Mesenchymal stem cell (in vitro differentiated cells and primary cell): Measurements from ENCODE around the gene ENTHD1.

Experiments
- DNase-seq: peaks from one replicate; pipeline ENCODE4 v3.0.0-alpha.2; 2013
- H2AFZ ChIP-seq: one replicate; pipeline ENCODE4 v1.6.1; 2013; ENCODE audit warnings: low read depth, mild to moderate bottlenecking, control low read depth, inconsistent platforms, low read length, moderate library complexity
- H2AK5ac ChIP-seq: 2 replicates; pipeline ENCODE4 v1.6.1; 2013; ENCODE audit warnings: low read length, moderate library complexity, mild to moderate bottlenecking, inconsistent platforms; ENCODE audit not compliant: severe bottlenecking
- H2BK120ac ChIP-seq: one replicate; pipeline ENCODE4 v1.6.1; 2013; ENCODE audit warnings: low read depth, mild to moderate bottlenecking, inconsistent platforms, low read length, moderate library complexity
- H2BK12ac ChIP-seq, 2 experiments: one replicate each; pipeline ENCODE4 v1.6.1; 2013; ENCODE audit warnings: inconsistent platforms in 2 of 2, low read length in 2 of 2, mild to moderate bottlenecking in 2 of 2, moderate library complexity in 2 of 2, control low read depth in 1 of 2
- H2BK15ac ChIP-seq: one replicate; pipeline ENCODE4 v1.6.1; 2013; ENCODE audit warnings: mild to moderate bottlenecking, low read depth, inconsistent platforms; ENCODE audit not compliant: poor library complexity, severe bottlenecking
- H2BK5ac ChIP-seq: 2 replicates; pipeline ENCODE4 v1.6.1; 2013; ENCODE audit warnings: low read depth, mild to moderate bottlenecking, low read length, control low read depth, inconsistent platforms; ENCODE audit not compliant: poor library complexity, severe bottlenecking
- H3K14ac ChIP-seq, 2 experiments: one replicate each; pipeline ENCODE4 v1.6.1; 2013; ENCODE audit warnings: inconsistent platforms in 2 of 2, low read length in 2 of 2, control low read depth in 1 of 2, mild to moderate bottlenecking in 1 of 2, moderate library complexity in 1 of 2
- H3K18ac ChIP-seq, 2 experiments: one replicate each; pipeline ENCODE4 v1.6.1; 2013; ENCODE audit warnings: inconsistent platforms in 2 of 2, low read length in 2 of 2, control low read depth in 1 of 2, low read depth in 1 of 2, mild to moderate bottlenecking in 1 of 2
- H3K23ac ChIP-seq, 2 experiments: one replicate each; pipeline ENCODE4 v1.6.1; 2013; ENCODE audit warnings: inconsistent platforms in 2 of 2, low read length in 2 of 2, mild to moderate bottlenecking in 2 of 2, moderate library complexity in 2 of 2, control low read depth in 1 of 2
- H3K27ac ChIP-seq: 2 replicates; pipeline ENCODE4 v1.5.1; 2013; ENCODE audit warnings: mild to moderate bottlenecking, moderate library complexity, low read length, control low read depth, inconsistent platforms; ENCODE audit not compliant: poor library complexity, severe bottlenecking
- H3K27me3 ChIP-seq, 2 experiments: 2 replicates each; pipeline versions ENCODE4 v1.6.1 to v1.7.0; 2013; ENCODE audit warnings: low read length in 2 of 2, mild to moderate bottlenecking in 2 of 2, moderate library complexity in 2 of 2, control low read depth in 1 of 2, inconsistent platforms in 1 of 2; ENCODE audit not compliant: control insufficient read depth in 1 of 2, insufficient read depth in 1 of 2
- H3K36me3 ChIP-seq, 2 experiments: 2 replicates each; pipeline versions ENCODE4 v1.6.1 to v1.7.0; 2013; ENCODE audit warnings: low read length in 2 of 2, control low read depth in 1 of 2, inconsistent platforms in 1 of 2, low read depth in 1 of 2, mild to moderate bottlenecking in 1 of 2; ENCODE audit not compliant: insufficient read depth in 2 of 2, control insufficient read depth in 1 of 2
- H3K4ac ChIP-seq, 2 experiments: one replicate each; pipeline ENCODE4 v1.6.1; 2013; ENCODE audit warnings: inconsistent platforms in 2 of 2, low read length in 2 of 2, mild to moderate bottlenecking in 2 of 2, moderate library complexity in 2 of 2, control low read depth in 1 of 2, low read depth in 1 of 2
- H3K4me1 ChIP-seq: 2 replicates; pipeline ENCODE4 v1.6.1; 2013; ENCODE audit warnings: low read depth, low read length, control low read depth; ENCODE audit not compliant: control insufficient read depth, insufficient read depth
- H3K4me2 ChIP-seq: 2 replicates; pipeline ENCODE4 v1.6.1; 2013; ENCODE audit warnings: low read length, mild to moderate bottlenecking, inconsistent platforms; ENCODE audit not compliant: poor library complexity, severe bottlenecking
- H3K4me3 ChIP-seq, 2 experiments: 2 replicates each; pipeline versions ENCODE4 v1.5.1 to v1.7.0; 2013; ENCODE audit warnings: low read length in 2 of 2, mild to moderate bottlenecking in 2 of 2, control low read depth in 1 of 2, low read depth in 1 of 2; ENCODE audit not compliant: insufficient read depth in 1 of 2
- H3K79me1 ChIP-seq: replicated peaks from 2 replicates; pipeline ENCODE4 v1.6.1; 2013; ENCODE audit warnings: mild to moderate bottlenecking, control low read depth, low read length, inconsistent platforms; ENCODE audit not compliant: poor library complexity, severe bottlenecking
- H3K9ac ChIP-seq: 2 replicates; pipeline ENCODE4 v1.7.0; 2013; ENCODE audit warnings: mild to moderate bottlenecking, low read length, moderate library complexity
- H3K9me3 ChIP-seq: 2 replicates; pipeline ENCODE4 v1.7.0; 2013; ENCODE audit warnings: mild to moderate bottlenecking, low read length; ENCODE audit not compliant: control insufficient read depth
- H4K8ac ChIP-seq: one replicate; pipeline ENCODE4 v1.6.1; 2013; ENCODE audit warnings: inconsistent platforms, mild to moderate bottlenecking, low read length, moderate library complexity
- H4K91ac ChIP-seq: one replicate; pipeline ENCODE4 v1.6.1; 2013; ENCODE audit warnings: mild to moderate bottlenecking, low read length, inconsistent platforms
- WGBS: methylation state at CpG from one replicate; pipeline ENCODE4 v1.1.7; 2013; ENCODE audit warnings: mixed read lengths; 5-methylcytosine and 5-hydroxymethylcytosine counted together

Gene ENTHD1

GRCh38 chr22:39724390-39724789 is 169.2 kb downstream of the ENTHD1 start:
- Histone ChIP-seq H2BK12ac (no peak overlapping the region), H3K79me1 (no peaks in the 10 kb centered on the region), H3K4me3 (no peak overlapping the region), H4K91ac (peak overlapping the region; percentile 54), H4K8ac (no peak overlapping the region), H3K9ac (no peak overlapping the region), H2BK120ac (no peak overlapping the region), H3K4ac (no peak overlapping the region), H3K4me2 (no peak overlapping the region), H3K9me3 (no peaks in the 10 kb centered on the region), H2BK5ac (no peak overlapping the region), H3K18ac (no peak overlapping the region), H2BK15ac (no peak overlapping the region), H3K27ac (no peak overlapping the region), H2AFZ (no peak overlapping the region), H3K27me3 (peaks cover 65 to 77% of the 10 kb centered on the region in 2 experiments), H3K4me1 (peaks cover 2% of the 10 kb centered on the region), H3K36me3 (no peaks in the 10 kb centered on the region), H3K23ac (no peak overlapping the region), H3K14ac (no peak overlapping the region), H2AK5ac (no peak overlapping the region)
- no peak for DNase-seq
- 76% methylated on average over 4 of the region's 4 CpGs for WGBS

GRCh38 chr22:39723899-39724351 is 169.6 kb downstream of the ENTHD1 start:
- H2AFZ ChIP-seq = no peak overlapping the region
- no peaks in the 10 kb centered on the region for H3K79me1 ChIP-seq
- H3K4me3 ChIP-seq = no peak overlapping the region
- H3K14ac ChIP-seq = no peak overlapping the region
- no peak overlapping the region for H4K8ac ChIP-seq
- H3K18ac ChIP-seq = no peak overlapping the region
- H3K9me3 ChIP-seq = no peaks in the 10 kb centered on the region
- H3K36me3 ChIP-seq = no peaks in the 10 kb centered on the region
- H3K4me1 ChIP-seq = peaks cover 2% of the 10 kb centered on the region
- no peak overlapping the region for H3K23ac ChIP-seq
- H3K9ac ChIP-seq = no peak overlapping the region
- no peak overlapping the region for H2BK120ac ChIP-seq
- H2BK5ac ChIP-seq = no peak overlapping the region
- no peak overlapping the region for H2AK5ac ChIP-seq
- no peak overlapping the region for H4K91ac ChIP-seq
- no peak overlapping the region for H2BK12ac ChIP-seq
- no peak overlapping the region for H3K4ac ChIP-seq
- H3K27ac ChIP-seq = no peak overlapping the region
- no peak overlapping the region for H2BK15ac ChIP-seq
- 69% methylated on average over 3 of the region's 3 CpGs for WGBS
- H3K4me2 ChIP-seq = no peak overlapping the region
- DNase-seq = peak; percentile 26
- peaks cover 65 to 77% of the 10 kb centered on the region in 2 experiments for H3K27me3 ChIP-seq

- Histone ChIP-seq H4K91ac (no peak overlapping the region), H3K27me3 (peaks cover 63 to 77% of the 10 kb centered on the region in 2 experiments)
Measured at GRCh38 chr22:39723463-39723862, 170.1 kb downstream of the ENTHD1 start.

GRCh38 chr22:39722501-39722900 is 171.1 kb downstream of the ENTHD1 start:
- H3K23ac ChIP-seq = no peak overlapping the region
- H3K18ac ChIP-seq = no peak overlapping the region
- 78% methylated on average over 4 of the region's 4 CpGs for WGBS
- H2BK5ac ChIP-seq = no peak overlapping the region
- no peaks in the 10 kb centered on the region for H3K36me3 ChIP-seq
- peaks cover 57 to 78% of the 10 kb centered on the region in 2 experiments for H3K27me3 ChIP-seq
- H4K8ac ChIP-seq = no peak overlapping the region
- no peak overlapping the region for H3K4ac ChIP-seq
- H4K91ac ChIP-seq = no peak overlapping the region
- no peak overlapping the region for H2AFZ ChIP-seq
- H3K4me3 ChIP-seq = no peak overlapping the region
- no peak overlapping the region for H3K4me2 ChIP-seq
- H3K9ac ChIP-seq = no peak overlapping the region
- H2BK12ac ChIP-seq = no peak overlapping the region
- no peaks in the 10 kb centered on the region for H3K9me3 ChIP-seq
- no peak overlapping the region for H3K14ac ChIP-seq
- no peak for DNase-seq
- peaks cover 2% of the 10 kb centered on the region for H3K4me1 ChIP-seq
- H3K27ac ChIP-seq = no peak overlapping the region
- no peak overlapping the region for H2BK120ac ChIP-seq
- H3K79me1 ChIP-seq = no peaks in the 10 kb centered on the region
- H2BK15ac ChIP-seq = no peak overlapping the region
- no peak overlapping the region for H2AK5ac ChIP-seq

More at GRCh38 chr22:39723463-39723862, 170.1 kb downstream of the ENTHD1 start:
- no peak overlapping the region for H3K27ac ChIP-seq
- H3K4me3 ChIP-seq = no peak overlapping the region
- H3K36me3 ChIP-seq = no peaks in the 10 kb centered on the region
- H3K79me1 ChIP-seq = no peaks in the 10 kb centered on the region
- no peak overlapping the region for H3K9ac ChIP-seq
- H3K4ac ChIP-seq = no peak overlapping the region
- H3K23ac ChIP-seq = no peak overlapping the region
- no peak overlapping the region for H2BK5ac ChIP-seq
- H2AK5ac ChIP-seq = no peak overlapping the region
- no peak for DNase-seq
- 89% methylated on average over 10 of the region's 10 CpGs for WGBS
- H2BK120ac ChIP-seq = no peak overlapping the region
- no peak overlapping the region for H3K14ac ChIP-seq
- H2BK15ac ChIP-seq = no peak overlapping the region
- no peak overlapping the region for H3K4me2 ChIP-seq
- H3K4me1 ChIP-seq = peaks cover 2% of the 10 kb centered on the region
- no peak overlapping the region for H4K8ac ChIP-seq
- H3K9me3 ChIP-seq = no peaks in the 10 kb centered on the region
- H3K18ac ChIP-seq = no peak overlapping the region
- no peak overlapping the region for H2BK12ac ChIP-seq
- no peak overlapping the region for H2AFZ ChIP-seq
